ENCODE results near the gene GPR89A.
"Not testable (repeated sequence)": the region's sequence is repeated elsewhere in the genome, so short reads cannot be mapped to it uniquely, and the experiment has no call there.

DNA sequence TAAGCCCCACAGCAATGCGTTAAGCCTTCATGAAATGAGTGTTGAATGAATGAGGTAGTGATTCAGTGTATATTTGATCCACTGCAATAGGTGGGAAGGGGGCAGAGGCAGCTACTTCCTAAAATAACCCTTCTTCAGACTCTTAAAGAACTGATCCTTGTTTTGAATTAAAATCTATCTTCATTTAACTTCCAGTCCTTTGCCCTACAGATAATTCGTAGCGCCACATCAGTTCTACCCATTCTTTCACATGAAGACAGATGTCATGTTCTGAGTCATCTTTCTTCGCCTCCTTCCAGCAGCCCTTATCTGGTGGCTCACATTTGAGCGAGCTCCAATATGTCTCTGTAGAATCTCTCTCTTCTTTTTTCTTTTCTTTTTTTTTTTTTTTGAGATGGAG lies 948 bp upstream of the GPR89A start:
- TF ChIP-seq, protein P1, sequence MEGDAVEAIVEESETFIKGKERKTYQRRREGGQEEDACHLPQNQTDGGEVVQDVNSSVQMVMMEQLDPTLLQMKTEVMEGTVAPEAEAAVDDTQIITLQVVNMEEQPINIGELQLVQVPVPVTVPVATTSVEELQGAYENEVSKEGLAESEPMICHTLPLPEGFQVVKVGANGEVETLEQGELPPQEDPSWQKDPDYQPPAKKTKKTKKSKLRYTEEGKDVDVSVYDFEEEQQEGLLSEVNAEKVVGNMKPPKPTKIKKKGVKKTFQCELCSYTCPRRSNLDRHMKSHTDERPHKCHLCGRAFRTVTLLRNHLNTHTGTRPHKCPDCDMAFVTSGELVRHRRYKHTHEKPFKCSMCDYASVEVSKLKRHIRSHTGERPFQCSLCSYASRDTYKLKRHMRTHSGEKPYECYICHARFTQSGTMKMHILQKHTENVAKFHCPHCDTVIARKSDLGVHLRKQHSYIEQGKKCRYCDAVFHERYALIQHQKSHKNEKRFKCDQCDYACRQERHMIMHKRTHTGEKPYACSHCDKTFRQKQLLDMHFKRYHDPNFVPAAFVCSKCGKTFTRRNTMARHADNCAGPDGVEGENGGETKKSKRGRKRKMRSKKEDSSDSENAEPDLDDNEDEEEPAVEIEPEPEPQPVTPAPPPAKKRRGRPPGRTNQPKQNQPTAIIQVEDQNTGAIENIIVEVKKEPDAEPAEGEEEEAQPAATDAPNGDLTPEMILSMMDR (IDR thresholded peaks at IDR 0.05): not testable (repeated sequence)
- TF ChIP-seq EZH2 (IDR thresholded peaks at IDR 0.05): not testable (repeated sequence)
